Measurements from ENCODE around the gene MAML2. TPM values are rescaled to one million over a fixed set of nuclear protein-coding genes. Genes with fewer than 3 reads are reported as not detected.

Gene MAML2
- total and polyA plus RNA-seq, 4 donors, result 3.8 to 41.8 (median 13.7) TPM

DNA sequence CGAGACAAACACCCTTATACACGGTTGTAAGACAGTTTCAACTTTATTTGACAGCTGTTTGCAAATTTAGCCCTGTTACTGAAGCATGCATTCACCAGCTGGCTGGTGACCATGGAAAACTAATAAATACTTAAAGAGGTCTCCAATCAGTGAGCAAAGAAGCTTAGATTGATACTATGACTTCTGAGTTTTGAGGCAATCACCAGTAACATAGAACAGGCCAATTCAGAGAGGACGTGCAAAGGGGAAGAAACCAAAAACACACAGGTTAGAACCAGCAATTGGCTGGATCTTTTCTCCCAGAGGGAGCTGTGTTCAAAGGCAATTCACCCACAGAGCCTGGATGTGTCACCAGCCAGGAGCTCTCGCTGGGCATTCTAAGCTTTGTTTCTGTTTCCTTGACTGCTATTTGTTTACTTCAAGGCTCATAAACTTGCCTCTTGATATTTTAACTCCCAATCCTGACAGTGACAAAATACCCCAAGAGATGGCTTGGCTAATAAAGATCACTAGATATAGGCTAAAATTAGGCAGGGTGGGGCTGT lies 305.5 kb downstream of the MAML2 start:
- ATAC-seq (ENCODE audit: insufficient read depth, low FRiP score) (no peak), DNase-seq (peak in 2 of 3 donors; percentile 44 to 67)
- Histone ChIP-seq H3K27ac (ENCODE audit: low read depth in 1 of 2, low read length in 1 of 2) (peak overlapping the region in 1 of 2 donors; percentile 22), H3K4me1 (ENCODE audit: control insufficient read depth in 5 of 5, insufficient read depth in 5 of 5, low read length in 5 of 5) (peaks cover 0 to 39% (median 21%) of the 10 kb centered on the region in 5 donors), H3K9ac (ENCODE audit: insufficient read depth in 1 of 2, low read length in 2 of 2) (peak overlapping the region in 1 of 2 donors; percentile 76), H3K9me3 (ENCODE audit: control insufficient read depth in 4 of 4, insufficient read depth in 3 of 4, low read length in 3 of 4) (no peaks in the 10 kb centered on the region), H3K27me3 (ENCODE audit: control insufficient read depth in 3 of 3, insufficient read depth in 3 of 3, low read length in 2 of 3) (no peaks in the 10 kb centered on the region), H3K4me3 (no peak overlapping the region), H3K36me3 (ENCODE audit: control insufficient read depth in 4 of 4, insufficient read depth in 4 of 4, low read length in 4 of 4) (no peaks in the 10 kb centered on the region)
- 63 to 71% methylated on average over 4 of the region's 4 CpGs for WGBS, 2 donors
- TF ChIP-seq, protein P1, sequence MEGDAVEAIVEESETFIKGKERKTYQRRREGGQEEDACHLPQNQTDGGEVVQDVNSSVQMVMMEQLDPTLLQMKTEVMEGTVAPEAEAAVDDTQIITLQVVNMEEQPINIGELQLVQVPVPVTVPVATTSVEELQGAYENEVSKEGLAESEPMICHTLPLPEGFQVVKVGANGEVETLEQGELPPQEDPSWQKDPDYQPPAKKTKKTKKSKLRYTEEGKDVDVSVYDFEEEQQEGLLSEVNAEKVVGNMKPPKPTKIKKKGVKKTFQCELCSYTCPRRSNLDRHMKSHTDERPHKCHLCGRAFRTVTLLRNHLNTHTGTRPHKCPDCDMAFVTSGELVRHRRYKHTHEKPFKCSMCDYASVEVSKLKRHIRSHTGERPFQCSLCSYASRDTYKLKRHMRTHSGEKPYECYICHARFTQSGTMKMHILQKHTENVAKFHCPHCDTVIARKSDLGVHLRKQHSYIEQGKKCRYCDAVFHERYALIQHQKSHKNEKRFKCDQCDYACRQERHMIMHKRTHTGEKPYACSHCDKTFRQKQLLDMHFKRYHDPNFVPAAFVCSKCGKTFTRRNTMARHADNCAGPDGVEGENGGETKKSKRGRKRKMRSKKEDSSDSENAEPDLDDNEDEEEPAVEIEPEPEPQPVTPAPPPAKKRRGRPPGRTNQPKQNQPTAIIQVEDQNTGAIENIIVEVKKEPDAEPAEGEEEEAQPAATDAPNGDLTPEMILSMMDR (IDR thresholded peaks at IDR 0.05; ENCODE audit: control extremely low read depth, extremely low read depth), result no peak

DNA sequence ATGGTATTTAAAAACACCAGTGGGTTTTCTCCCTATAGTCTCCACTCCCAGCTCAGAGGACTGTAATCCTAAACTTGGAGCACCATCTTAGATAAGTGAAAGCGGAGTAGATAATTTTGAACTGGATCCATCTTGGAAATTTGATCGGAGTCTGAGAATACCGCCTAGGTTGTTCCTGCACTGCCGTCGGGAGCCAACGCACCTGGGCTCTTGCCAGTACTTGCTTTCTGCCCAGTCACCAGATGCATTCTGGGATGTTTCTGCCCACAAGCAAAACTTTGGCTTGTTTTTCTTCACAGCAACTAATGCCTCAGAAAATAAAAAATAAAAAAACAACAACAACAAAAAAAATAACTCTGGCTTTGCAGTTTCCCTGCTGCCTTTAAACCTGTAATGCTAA lies 306.1 kb downstream of the MAML2 start:
- Histone ChIP-seq H3K27me3 (ENCODE audit: control insufficient read depth in 3 of 3, insufficient read depth in 3 of 3, low read length in 2 of 3) (no peaks in the 10 kb centered on the region), H3K9ac (ENCODE audit: insufficient read depth in 1 of 2, low read length in 2 of 2) (peak overlapping the region in 1 of 2 donors; percentile 76), H3K4me1 (ENCODE audit: control insufficient read depth in 5 of 5, insufficient read depth in 5 of 5, low read length in 5 of 5) (peaks cover 0 to 39% (median 21%) of the 10 kb centered on the region in 5 donors), H3K36me3 (ENCODE audit: control insufficient read depth in 4 of 4, insufficient read depth in 4 of 4, low read length in 4 of 4) (no peaks in the 10 kb centered on the region), H3K9me3 (ENCODE audit: control insufficient read depth in 4 of 4, insufficient read depth in 3 of 4, low read length in 3 of 4) (no peaks in the 10 kb centered on the region), H3K27ac (ENCODE audit: low read depth in 1 of 2, low read length in 1 of 2) (no peak overlapping the region), H3K4me3 (no peak overlapping the region)
- ATAC-seq (ENCODE audit: insufficient read depth, low FRiP score), result no peak
- TF ChIP-seq, protein P1 (IDR thresholded peaks at IDR 0.05; ENCODE audit: control extremely low read depth, extremely low read depth), result no peak
- peak in 1 of 3 donors; percentile 40 for DNase-seq
- 77 to 90% methylated on average over 6 of the region's 6 CpGs for WGBS, 2 donors

DNA sequence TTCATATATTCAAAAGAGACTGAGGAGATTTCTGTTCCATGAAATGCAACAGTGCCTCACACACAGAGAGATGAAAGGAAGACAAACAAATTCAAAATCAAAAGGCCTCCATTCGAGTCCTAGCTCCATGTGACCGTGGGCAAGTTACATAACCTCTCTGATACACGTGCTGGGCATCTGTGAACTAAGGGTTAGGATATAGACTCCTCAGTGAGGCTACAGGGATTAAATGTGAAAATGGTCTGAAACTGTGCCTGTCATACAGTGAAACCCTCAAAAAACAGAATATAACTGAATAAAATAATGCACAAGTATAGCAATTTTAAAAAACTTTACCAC lies 307.3 kb downstream of the MAML2 start:
- no peaks in the 10 kb centered on the region for H3K27me3 ChIP-seq (ENCODE audit: control insufficient read depth in 3 of 3, insufficient read depth in 3 of 3, low read length in 2 of 3)
- no peaks in the 10 kb centered on the region for H3K9me3 ChIP-seq (ENCODE audit: control insufficient read depth in 4 of 4, insufficient read depth in 3 of 4, low read length in 3 of 4)
- H3K27ac ChIP-seq (ENCODE audit: low read depth in 1 of 2, low read length in 1 of 2), result no peak overlapping the region
- no peaks in the 10 kb centered on the region for H3K36me3 ChIP-seq (ENCODE audit: control insufficient read depth in 4 of 4, insufficient read depth in 4 of 4, low read length in 4 of 4)
- DNase-seq (no peak), ATAC-seq (ENCODE audit: insufficient read depth, low FRiP score) (no peak)
- no peak overlapping the region for H3K4me3 ChIP-seq
- no peak overlapping the region for H3K9ac ChIP-seq (ENCODE audit: insufficient read depth in 1 of 2, low read length in 2 of 2)
- TF ChIP-seq, protein P1 (IDR thresholded peaks at IDR 0.05; ENCODE audit: control extremely low read depth, extremely low read depth), result no peak
- 43 to 56% methylated on average over 3 of the region's 3 CpGs for WGBS, 2 donors
- peaks cover 0 to 39% (median 21%) of the 10 kb centered on the region in 5 donors for H3K4me1 ChIP-seq (ENCODE audit: control insufficient read depth in 5 of 5, insufficient read depth in 5 of 5, low read length in 5 of 5)
